Vagina (tissue), 2 donors: ENCODE data around the gene ZBTB20. TPM values are rescaled to one million over a fixed set of nuclear protein-coding genes. Genes with fewer than 3 reads are reported as not detected.

Experiments
- DNase-seq, 2 donors: peaks; one replicate each; pipeline ENCODE4 v3.0.0-alpha.2; 2017; ENCODE audit errors: extremely low spot score in 2 of 2
- H3K27ac ChIP-seq: fragments of 200-600 bp; sonication (generic); one replicate; pipeline ENCODE4 v1.5.1; 2019
- H3K27me3 ChIP-seq: fragments of 200-600 bp; sonication (generic); one replicate; pipeline ENCODE4 v1.5.1; 2019
- H3K36me3 ChIP-seq, 2 donors: fragments of 200-600 bp; sonication (generic); one replicate each; pipeline ENCODE4 v1.5.1; 2017 to 2019
- H3K4me1 ChIP-seq: fragments of 200-600 bp; sonication (generic); one replicate; pipeline ENCODE4 v1.5.1; 2019
- H3K4me3 ChIP-seq, 2 donors: fragments of 200-600 bp; sonication (generic); 1 replicate in 1 of 2; 2 replicates in 1 of 2; pipeline ENCODE4 v1.5.1; 2016 to 2019
- H3K9me3 ChIP-seq: fragments of 200-600 bp; sonication (generic); one replicate; pipeline ENCODE4 v1.5.1; 2019
- CTCF ChIP-seq, 3 experiments: fragments of 450-650 bp in 2 of 3; fragments of 200-600 bp in 1 of 3; sonication (generic) in 1 of 3; IDR thresholded peaks; one replicate each; pipeline ENCODE4 v1.5.1; 2017 to 2019; ENCODE audit warnings: antibody characterized with exemption in 3 of 3, mild to moderate bottlenecking in 2 of 3, moderate library complexity in 2 of 3
- POLR2A ChIP-seq, 2 donors: fragments of 450-650 bp; IDR thresholded peaks; one replicate each; pipeline ENCODE4 v1.6.1; 2017; ENCODE audit warnings: antibody characterized with exemption in 2 of 2, mild to moderate bottlenecking in 2 of 2, moderate library complexity in 2 of 2
- POLR2AphosphoS5 ChIP-seq, 2 donors: sonication (generic); formaldehyde crosslinking; IDR thresholded peaks; one replicate each; pipeline ENCODE4 v1.9.0; 2017; ENCODE audit warnings: antibody characterized with exemption in 2 of 2, mild to moderate bottlenecking in 2 of 2, low read depth in 1 of 2; ENCODE audit not compliant: insufficient read depth in 1 of 2
- intact Hi-C: fragments of 100-400 bp; cut with DNase I; formaldehyde crosslinking; loops from one replicate; pipeline ENCODE4 v1.15.1; 2023
- total RNA-seq: library from RNA; depleted of rRNA; stranded (reverse); fragments of >200 nt; gene quantifications from one replicate; pipeline ENCODE4 v1.2.3, GENCODE V29; 2016

Gene ZBTB20
- total RNA-seq, 1 donor from 2014 or later: 64.8 TPM

GRCh38 chr3:114331710-114332109, 815.4 kb downstream of the ZBTB20 start:
- TF ChIP-seq POLR2A (IDR thresholded peaks at IDR 0.05) (no peak), POLR2AphosphoS5 (IDR thresholded peaks at IDR 0.05; ENCODE audit: insufficient read depth in 1 of 2, low read depth in 1 of 2) (no peak), CTCF (IDR thresholded peaks at IDR 0.05) (no peak)
- no peak overlapping the region for H3K4me3 ChIP-seq
- no peak overlapping the region for H3K27ac ChIP-seq
- H3K4me1 ChIP-seq: peaks cover 7% of the 10 kb centered on the region
- no peaks in the 10 kb centered on the region for H3K27me3 ChIP-seq
- DNase-seq: no peak
- no peaks in the 10 kb centered on the region for H3K36me3 ChIP-seq
- intact Hi-C loops: no loop called here
- H3K9me3 ChIP-seq: no peaks in the 10 kb centered on the region

GRCh38 chr3:114331007-114331406, 816.1 kb downstream of the ZBTB20 start:
- Histone ChIP-seq H3K27ac (no peak overlapping the region), H3K27me3 (no peaks in the 10 kb centered on the region), H3K36me3 (no peaks in the 10 kb centered on the region), H3K9me3 (no peaks in the 10 kb centered on the region), H3K4me3 (no peak overlapping the region), H3K4me1 (peaks cover 7% of the 10 kb centered on the region)
- DNase-seq: no peak
- TF ChIP-seq POLR2AphosphoS5 (IDR thresholded peaks at IDR 0.05; ENCODE audit: insufficient read depth in 1 of 2, low read depth in 1 of 2): no peak
- TF ChIP-seq POLR2A (IDR thresholded peaks at IDR 0.05): no peak
- no peak for TF ChIP-seq CTCF (IDR thresholded peaks at IDR 0.05)
- intact Hi-C loops: no loop called here

DNA sequence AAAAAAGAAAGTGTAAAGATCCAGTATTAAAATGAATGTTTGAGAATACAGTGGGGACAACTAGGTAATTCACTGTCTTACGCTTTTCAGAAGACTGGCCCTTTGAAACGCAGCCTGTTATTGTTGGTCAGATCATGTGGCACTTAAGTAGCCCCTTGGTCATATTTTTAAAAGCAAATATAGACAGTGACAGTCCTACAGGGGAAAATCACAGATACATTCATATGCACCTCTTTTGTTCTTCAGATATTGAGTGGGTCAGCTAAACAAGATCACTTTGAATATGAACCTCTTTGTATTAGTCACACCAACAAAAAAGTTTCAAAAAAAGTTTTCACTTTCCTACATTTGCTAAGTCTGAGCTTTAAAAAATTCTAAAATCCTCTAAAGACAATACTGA, 817.3 kb downstream of the ZBTB20 start:
- Histone ChIP-seq H3K27ac (no peak overlapping the region), H3K27me3 (no peaks in the 10 kb centered on the region), H3K4me3 (no peak overlapping the region), H3K36me3 (no peaks in the 10 kb centered on the region), H3K4me1 (peaks cover 7% of the 10 kb centered on the region), H3K9me3 (no peaks in the 10 kb centered on the region)
- no peak for DNase-seq
- intact Hi-C loops: no loop called here
- TF ChIP-seq POLR2AphosphoS5 (IDR thresholded peaks at IDR 0.05; ENCODE audit: insufficient read depth in 1 of 2, low read depth in 1 of 2) (no peak), POLR2A (IDR thresholded peaks at IDR 0.05) (no peak), CTCF (IDR thresholded peaks at IDR 0.05) (no peak)

DNA sequence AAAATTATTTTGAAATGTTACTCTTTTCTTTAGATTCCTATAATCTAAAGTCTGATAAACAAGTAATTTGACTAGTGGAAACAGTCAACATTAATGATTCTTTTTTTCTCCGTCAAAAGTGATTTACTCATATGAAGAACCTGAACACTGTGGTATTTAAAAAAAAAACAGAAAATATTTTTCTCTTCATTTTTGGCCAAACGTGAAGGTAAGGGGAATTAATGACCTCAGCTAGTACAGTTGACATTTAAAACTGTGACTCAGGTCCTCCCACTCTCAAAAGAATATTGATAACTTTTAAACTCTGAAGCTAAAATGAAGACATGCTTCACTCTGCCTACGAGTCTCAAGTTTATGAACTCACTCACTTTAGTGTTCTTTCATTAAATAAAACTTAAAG, 818.7 kb downstream of the ZBTB20 start:
- peaks cover under 1% of the 10 kb centered on the region for H3K4me1 ChIP-seq
- no peaks in the 10 kb centered on the region for H3K27me3 ChIP-seq
- TF ChIP-seq POLR2A (IDR thresholded peaks at IDR 0.05) (no peak), POLR2AphosphoS5 (IDR thresholded peaks at IDR 0.05; ENCODE audit: insufficient read depth in 1 of 2, low read depth in 1 of 2) (no peak), CTCF (IDR thresholded peaks at IDR 0.05) (no peak)
- intact Hi-C loops: no loop called here
- DNase-seq: no peak
- H3K27ac ChIP-seq: no peak overlapping the region
- no peaks in the 10 kb centered on the region for H3K9me3 ChIP-seq
- H3K36me3 ChIP-seq: no peaks in the 10 kb centered on the region
- no peak overlapping the region for H3K4me3 ChIP-seq

GRCh38 chr3:114327665-114328064, 819.4 kb downstream of the ZBTB20 start:
- Histone ChIP-seq H3K36me3 (no peaks in the 10 kb centered on the region), H3K9me3 (no peaks in the 10 kb centered on the region), H3K27ac (no peak overlapping the region), H3K27me3 (no peaks in the 10 kb centered on the region), H3K4me1 (no peaks in the 10 kb centered on the region), H3K4me3 (no peak overlapping the region)
- intact Hi-C loops: no loop called here
- no peak for TF ChIP-seq CTCF (IDR thresholded peaks at IDR 0.05)
- no peak for TF ChIP-seq POLR2AphosphoS5 (IDR thresholded peaks at IDR 0.05; ENCODE audit: insufficient read depth in 1 of 2, low read depth in 1 of 2)
- DNase-seq: no peak
